ENCODE measurements around the gene CORIN. TPM values are rescaled to one million over a fixed set of nuclear protein-coding genes. Genes with fewer than 3 reads are reported as not detected.

Gene CORIN
- total RNA-seq, 2 experiments from 2014 or later, result 0.10 TPM; not detected in 1

GRCh38 chr4:47659342-47659741 is 178.5 kb downstream of the CORIN start:
- POLR2A ChIA-PET, result no interaction called here
- CTCF ChIA-PET, result no interaction called here

- ChIA-PET POLR2A (no interaction called here), CTCF (no interaction called here)
These were observed 182.7 kb downstream of the CORIN start for GRCh38 chr4:47654972-47655693.

DNA sequence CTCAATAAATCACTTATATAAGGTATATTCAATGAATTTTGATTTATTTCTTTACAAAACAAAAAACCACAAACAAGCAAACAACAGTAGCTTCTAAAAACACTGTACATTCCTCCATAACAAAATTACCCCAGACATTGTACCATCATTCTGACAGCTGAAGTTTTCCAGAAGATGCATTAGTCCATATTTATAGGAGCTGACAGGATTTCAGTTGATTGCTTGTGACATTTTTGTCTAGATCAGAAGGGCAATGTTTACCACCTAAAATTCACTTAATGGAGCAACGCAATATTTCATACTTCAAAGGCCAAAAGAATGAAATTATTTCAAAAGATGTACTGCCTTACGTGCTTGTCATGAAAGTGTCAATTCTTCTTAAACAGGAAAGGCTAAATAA is 185.8 kb downstream of the CORIN start:
- POLR2A ChIA-PET, result no interaction called here
- CTCF ChIA-PET, result no interaction called here

DNA sequence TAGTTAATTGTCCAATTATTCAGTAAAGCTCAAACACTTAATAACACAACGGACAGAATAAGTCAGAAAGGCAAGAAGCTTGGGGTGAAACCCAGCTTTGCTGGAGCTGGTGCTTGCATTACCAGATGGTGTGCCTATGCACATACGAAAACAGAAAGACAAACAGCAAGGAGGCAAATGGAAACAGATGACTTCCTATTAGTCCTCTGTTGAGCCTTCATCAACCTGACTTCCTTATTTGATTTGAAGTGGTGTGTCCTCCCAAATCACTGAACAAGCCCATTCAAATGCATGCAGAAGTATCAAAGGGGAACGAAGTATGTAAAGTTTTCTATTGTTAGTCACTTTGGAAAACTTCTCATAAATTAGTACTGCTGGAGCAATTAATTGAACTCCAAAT is 186.6 kb downstream of the CORIN start:
- ChIA-PET POLR2A (no interaction called here), CTCF (no interaction called here)

- CTCF ChIA-PET, result no interaction called here
- POLR2A ChIA-PET, result no interaction called here
These were observed 187.2 kb downstream of the CORIN start for GRCh38 chr4:47650584-47651130.

GRCh38 chr4:47647544-47647943 is 190.3 kb downstream of the CORIN start:
- POLR2A ChIA-PET, result no interaction called here
- CTCF ChIA-PET, result no interaction called here

DNA sequence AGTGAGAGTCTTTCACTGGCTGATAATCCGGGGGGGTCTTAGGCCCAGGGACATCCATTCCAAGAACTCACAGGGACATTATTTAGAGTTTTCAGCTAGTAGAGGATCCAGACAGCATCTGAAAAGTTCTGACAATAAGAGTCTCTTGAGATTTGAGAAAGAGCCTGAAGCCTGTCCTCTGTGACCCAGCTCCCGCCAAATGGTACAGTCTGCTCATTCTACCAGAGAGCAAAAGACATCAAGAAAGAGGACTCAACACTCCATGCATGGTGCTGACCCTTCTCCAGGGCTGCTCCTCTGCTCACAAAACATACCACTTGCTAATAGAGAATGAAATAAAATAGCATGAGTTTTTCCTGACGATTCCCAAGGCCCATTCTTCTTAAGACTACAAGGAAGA is 190.8 kb downstream of the CORIN start:
- CTCF ChIA-PET, result no interaction called here
- POLR2A ChIA-PET, result no interaction called here

- ChIA-PET CTCF (no interaction called here), POLR2A (no interaction called here)
These were observed 191.5 kb downstream of the CORIN start for GRCh38 chr4:47646372-47646771.

GRCh38 chr4:47643845-47644244 is 194.0 kb downstream of the CORIN start:
- POLR2A ChIA-PET, result no interaction called here
- CTCF ChIA-PET, result no interaction called here

DNA sequence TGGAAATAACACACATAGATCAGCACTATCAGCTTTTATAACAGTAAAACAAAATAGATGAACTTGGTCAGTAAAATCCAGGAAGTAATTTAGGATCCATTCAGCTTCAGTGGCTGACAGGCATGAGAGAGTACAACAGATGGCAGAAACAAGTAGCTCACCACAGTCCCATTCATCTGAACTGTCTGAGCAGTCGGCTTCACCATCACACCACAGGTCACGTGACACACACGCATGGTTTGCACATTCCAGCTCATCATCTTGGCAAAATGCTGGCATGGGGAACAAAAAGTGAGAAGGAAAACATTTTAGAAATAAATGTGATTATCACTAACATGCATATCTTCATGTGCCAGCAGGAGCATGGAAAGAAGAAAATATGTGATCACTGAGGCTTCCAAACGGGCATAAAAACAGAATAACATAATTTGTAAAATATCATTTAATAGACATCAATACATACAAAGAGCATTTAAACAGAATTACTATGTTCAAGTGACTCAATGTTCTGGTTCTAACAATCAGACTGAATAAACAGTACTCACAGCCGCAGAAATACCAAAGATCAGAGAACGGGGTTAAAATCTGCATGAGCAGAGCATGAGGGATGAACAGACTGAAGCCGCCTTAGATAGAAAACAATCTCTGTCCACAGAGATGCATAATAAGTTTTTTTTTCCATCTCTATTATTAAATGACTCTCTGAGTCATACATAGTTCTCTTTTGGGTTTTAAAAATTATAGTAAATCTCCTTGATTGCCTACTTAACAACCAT is 194.7 kb downstream of the CORIN start:
- POLR2A ChIA-PET, result no interaction called here
- CTCF ChIA-PET, result interaction anchor here (0.8 kb wide), 1 partner anchor 15 kb away, joined by 3 read pairs; no protein-coding TSS in a partner anchor

- CTCF ChIA-PET, result interaction anchor here (0.8 kb wide), 1 partner anchor 16 kb away, joined by 3 read pairs; no protein-coding TSS in a partner anchor
- POLR2A ChIA-PET, result no interaction called here
These were observed 195.6 kb downstream of the CORIN start for GRCh38 chr4:47642191-47642830.

DNA sequence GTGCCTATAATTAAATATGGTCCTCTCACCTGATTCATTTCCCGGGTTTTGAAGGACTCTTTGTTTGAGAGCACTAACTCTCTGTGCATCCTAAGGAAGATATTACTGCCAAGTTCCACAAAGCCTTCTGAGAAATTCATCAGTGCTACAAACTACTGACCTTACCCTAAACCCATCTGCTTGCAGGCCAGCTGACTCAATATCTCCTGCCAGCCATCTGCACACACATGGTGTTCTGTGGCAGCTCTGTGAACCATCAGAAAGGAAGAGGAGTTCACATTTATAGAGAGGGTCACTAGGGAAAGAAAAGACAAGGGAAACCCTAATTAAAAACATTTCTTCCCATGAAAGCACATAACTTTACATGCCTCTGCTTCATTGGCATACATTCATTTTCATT is 196.1 kb downstream of the CORIN start:
- ChIA-PET POLR2A (no interaction called here), CTCF (no interaction called here)

GRCh38 chr4:47640911-47641310 is 197.0 kb downstream of the CORIN start:
- POLR2A ChIA-PET, result no interaction called here
- CTCF ChIA-PET, result no interaction called here

DNA sequence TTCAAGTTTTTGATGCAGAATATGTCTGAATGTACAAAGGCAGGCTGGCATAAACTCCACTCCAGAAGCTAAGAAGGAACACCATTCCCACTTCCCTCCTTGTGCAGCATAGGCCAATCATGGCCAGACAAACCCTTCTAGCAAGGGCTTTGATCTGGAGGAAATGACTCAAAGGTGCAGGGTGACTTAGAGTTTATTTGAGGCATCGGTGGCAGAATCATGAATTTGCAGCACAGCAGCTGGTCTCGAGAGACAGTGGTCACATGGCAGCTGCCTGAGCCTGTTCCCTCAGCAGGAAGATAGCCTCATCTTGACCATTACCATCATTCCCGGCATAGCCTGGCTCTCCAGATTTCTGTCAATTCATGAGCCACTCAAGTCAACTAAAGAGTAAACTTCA is 198.3 kb downstream of the CORIN start:
- CTCF ChIA-PET, result no interaction called here
- POLR2A ChIA-PET, result no interaction called here

- ChIA-PET CTCF (no interaction called here), POLR2A (no interaction called here)
These were observed 206.7 kb downstream of the CORIN start for GRCh38 chr4:47631161-47631560.

DNA sequence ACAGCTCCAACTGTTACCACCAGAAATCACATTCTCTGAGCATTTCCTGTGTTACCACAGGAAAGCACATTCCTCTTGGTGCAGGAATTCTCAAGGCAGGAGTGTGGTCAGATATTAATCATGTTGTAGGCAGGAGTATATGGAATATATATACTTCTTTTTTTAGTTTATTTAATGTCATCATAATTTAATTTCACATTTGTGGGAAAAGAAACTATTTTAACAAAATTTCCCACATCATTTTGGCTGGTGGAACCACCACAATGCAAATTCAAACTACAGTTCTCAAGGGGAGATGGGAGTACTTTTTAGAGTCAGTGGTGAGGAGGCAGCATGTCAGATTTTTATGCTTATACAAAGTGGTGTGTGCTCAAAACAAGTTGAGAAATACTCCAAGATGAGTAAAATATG is 213.8 kb downstream of the CORIN start:
- ChIA-PET POLR2A (no interaction called here), CTCF (no interaction called here)

- ChIA-PET CTCF (no interaction called here), POLR2A (no interaction called here)
These were observed 216.7 kb downstream of the CORIN start for GRCh38 chr4:47621181-47621580.

DNA sequence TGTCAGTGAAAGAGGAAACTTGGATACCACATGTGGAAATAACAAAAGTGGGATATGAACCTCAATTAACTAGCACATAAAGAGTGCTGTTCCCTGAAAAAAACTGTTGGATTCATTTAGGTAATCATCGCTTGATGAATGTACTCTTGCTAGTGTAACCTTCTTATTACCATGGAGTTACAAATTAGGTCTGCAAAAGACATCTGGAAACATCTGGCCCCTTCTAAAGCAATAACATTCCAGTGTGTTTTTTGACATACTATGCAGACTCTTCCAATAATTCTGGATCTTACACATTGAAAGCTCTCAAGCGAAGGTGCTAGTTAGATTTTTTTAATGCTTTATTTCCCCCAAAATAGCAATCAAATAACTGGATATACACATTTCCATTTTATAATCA is 218.2 kb downstream of the CORIN start:
- CTCF ChIA-PET, result no interaction called here
- POLR2A ChIA-PET, result no interaction called here

DNA sequence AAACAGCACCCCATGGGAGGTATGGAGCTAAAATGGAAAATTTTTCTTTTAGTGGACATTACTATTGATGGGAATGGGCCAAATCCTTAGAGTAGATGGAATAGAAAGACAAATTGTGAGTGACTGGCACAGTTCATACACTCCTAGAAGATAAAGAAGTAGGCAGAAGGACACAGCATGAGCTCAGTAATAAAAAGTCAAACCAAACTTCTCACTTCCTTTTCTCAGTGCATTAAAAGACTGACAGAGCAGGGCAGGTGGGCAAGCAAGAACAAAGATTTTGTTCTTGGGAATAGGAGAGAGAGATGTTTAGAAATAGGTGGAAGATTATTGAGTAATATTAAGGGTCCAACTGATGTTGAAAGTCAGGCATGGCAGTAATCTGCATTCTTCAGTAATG is 220.3 kb downstream of the CORIN start:
- CTCF ChIA-PET, result no interaction called here
- POLR2A ChIA-PET, result no interaction called here

GRCh38 chr4:47615385-47615784 is 222.5 kb downstream of the CORIN start:
- ChIA-PET CTCF (no interaction called here), POLR2A (no interaction called here)

Measured in activated CD8-positive, alpha-beta memory T cell treated with anti-CD3 and anti-CD28 coated beads for 36 hours (primary cell).